IMR-90 (cell line): ENCODE measurements around the gene PAX5. TPM values are rescaled to one million over a fixed set of nuclear protein-coding genes. Genes with fewer than 3 reads are reported as not detected.

Experiments used
- ATAC-seq: fragments of 200-7000 bp; cut with Tn5 transposase; 2 replicates; pipeline ENCODE4 v1.9.1; 2020; ENCODE audit warnings: low read depth, mild to moderate bottlenecking, moderate library complexity
- BruUV-seq: library from RNA; stranded (reverse); fragments of 400-500 nt; replicated peaks from 2 replicates; lab custom pipeline; 2021; lab: Mats Ljungman, UMichigan
- CTCF ChIA-PET: fragments of 300-600 bp; formaldehyde crosslinking; extraction: SDS; loops from one replicate; lab custom pipeline; 2021; ENCODE audit warnings: antibody characterized with exemption; lab: Yijun Ruan, JAX
- POLR2A ChIA-PET: fragments of 300-600 bp; sonication (Branson Sonifier 250); formaldehyde crosslinking; loops from one replicate; lab custom pipeline; 2022; ENCODE audit warnings: antibody characterized with exemption; ENCODE audit not compliant: unreplicated experiment; lab: Charles Lee
- DNase-seq: peaks from one replicate; pipeline ENCODE4 v3.0.0; 2013
- H2AFZ ChIP-seq: replicated peaks from 2 replicates; pipeline ENCODE3; 2013; ENCODE audit warnings: low read length, mild to moderate bottlenecking; ENCODE audit not compliant: poor library complexity
- H2AK5ac ChIP-seq: 2 replicates; pipeline ENCODE4 v1.6.1; 2013; ENCODE audit warnings: low read depth, low read length, inconsistent platforms
- H2AK9ac ChIP-seq: replicated peaks from 2 replicates; pipeline ENCODE3; 2013; ENCODE audit warnings: mild to moderate bottlenecking, low read depth, low read length, moderate library complexity; ENCODE audit not compliant: poor library complexity
- H2BK120ac ChIP-seq: 2 replicates; pipeline ENCODE4 v1.6.1; 2013; ENCODE audit warnings: low read depth, low read length, inconsistent platforms
- H2BK15ac ChIP-seq: 3 replicates; pipeline ENCODE4 v1.6.1; 2013; ENCODE audit warnings: low read depth, low read length, inconsistent platforms
- H2BK20ac ChIP-seq: 2 replicates; pipeline ENCODE4 v1.6.1; 2013; ENCODE audit warnings: low read depth, mild to moderate bottlenecking, inconsistent platforms, low read length, moderate library complexity
- H2BK5ac ChIP-seq: 2 replicates; pipeline ENCODE4 v1.6.1; 2013; ENCODE audit warnings: mild to moderate bottlenecking, low read depth, low read length, inconsistent platforms; ENCODE audit not compliant: poor library complexity, severe bottlenecking
- H3K14ac ChIP-seq: replicated peaks from 2 replicates; pipeline ENCODE4 v1.6.1; 2013; ENCODE audit warnings: low read depth, low read length, inconsistent platforms
- H3K18ac ChIP-seq: 2 replicates; pipeline ENCODE4 v1.6.1; 2013; ENCODE audit warnings: low read depth, low read length, control low read depth
- H3K23ac ChIP-seq: 2 replicates; pipeline ENCODE4 v1.6.1; 2013; ENCODE audit warnings: low read depth, low read length, inconsistent platforms
- H3K27ac ChIP-seq: 2 replicates; pipeline ENCODE4 v1.5.1; 2013; ENCODE audit warnings: mild to moderate bottlenecking, control low read depth, low read length; ENCODE audit not compliant: insufficient read depth
- H3K27me3 ChIP-seq: 2 replicates; pipeline ENCODE4 v1.6.1; 2013; ENCODE audit warnings: low read length; ENCODE audit not compliant: control insufficient read depth, insufficient read depth
- H3K36me3 ChIP-seq: 2 replicates; pipeline ENCODE4 v1.6.1; 2013; ENCODE audit warnings: low read length, mixed read lengths; ENCODE audit not compliant: control insufficient read depth, insufficient read depth
- H3K4ac ChIP-seq: 2 replicates; pipeline ENCODE4 v1.6.1; 2013; ENCODE audit warnings: low read depth, low read length, inconsistent platforms
- H3K4me1 ChIP-seq: 2 replicates; pipeline ENCODE4 v1.6.1; 2013; ENCODE audit warnings: low read length, mixed read lengths; ENCODE audit not compliant: control insufficient read depth, insufficient read depth
- H3K4me2 ChIP-seq: 2 replicates; pipeline ENCODE4 v1.6.1; 2013; ENCODE audit warnings: low read depth, mild to moderate bottlenecking, control low read depth, low read length, moderate library complexity
- H3K4me3 ChIP-seq: 2 replicates; pipeline ENCODE4 v1.5.1; 2013; ENCODE audit warnings: low read depth, mild to moderate bottlenecking, control low read depth, low read length, moderate library complexity; ENCODE audit not compliant: insufficient read depth
- H3K56ac ChIP-seq: 2 replicates; pipeline ENCODE4 v1.6.1; 2013; ENCODE audit warnings: low read length, inconsistent platforms; ENCODE audit not compliant: insufficient read depth; ENCODE audit errors: extremely low read depth
- H3K79me1 ChIP-seq, 2 experiments: 2 replicates each; pipeline ENCODE4 v1.6.1; 2013; ENCODE audit warnings: low read length in 2 of 2, inconsistent platforms in 1 of 2, low read depth in 1 of 2
- H3K9ac ChIP-seq: 2 replicates; pipeline ENCODE4 v1.6.1; 2013; ENCODE audit warnings: low read depth, low read length, control low read depth
- H3K9me1 ChIP-seq: 2 replicates; pipeline ENCODE4 v1.6.1; 2013; ENCODE audit warnings: low read length, inconsistent platforms; ENCODE audit not compliant: insufficient read depth
- H3K9me3 ChIP-seq: 2 replicates; pipeline ENCODE4 v1.6.1; 2013; ENCODE audit warnings: low read length; ENCODE audit not compliant: control insufficient read depth, insufficient read depth
- H4K20me1 ChIP-seq: 2 replicates; pipeline ENCODE4 v1.6.1; 2013; ENCODE audit warnings: low read length, inconsistent platforms; ENCODE audit not compliant: insufficient read depth
- H4K5ac ChIP-seq: 2 replicates; pipeline ENCODE4 v1.6.1; 2013; ENCODE audit warnings: mild to moderate bottlenecking, low read depth, low read length, control low read depth
- H4K8ac ChIP-seq, 2 experiments: 2 replicates each; pipeline ENCODE4 v1.6.1; 2013; ENCODE audit warnings: low read depth in 2 of 2, low read length in 2 of 2, control low read depth in 1 of 2, inconsistent platforms in 1 of 2
- H4K91ac ChIP-seq: 2 replicates; pipeline ENCODE4 v1.6.1; 2013; ENCODE audit warnings: low read depth, low read length, inconsistent platforms; ENCODE audit not compliant: insufficient read depth
- CEBPB ChIP-seq: IDR thresholded peaks from 2 replicates; pipeline ENCODE4 v1.6.1; 2012; ENCODE audit warnings: low read depth, low read length, improper control_type of control experiment
- CTCF ChIP-seq: conservative IDR thresholded peaks from 2 replicates; pipeline ENCODE4 v1.5.1; 2012; ENCODE audit warnings: mild to moderate bottlenecking, low read depth, low read length, improper control_type of control experiment
- FOS ChIP-seq: fragments of 150-350 bp; IDR thresholded peaks from 2 replicates; pipeline ENCODE4 v1.6.1; 2016; ENCODE audit warnings: low read depth, low read length
- MAFK ChIP-seq: IDR thresholded peaks from 2 replicates; pipeline ENCODE4 v1.6.1; 2012; ENCODE audit warnings: low read depth, low read length, improper control_type of control experiment
- RAD21 ChIP-seq: IDR thresholded peaks from 2 replicates; pipeline ENCODE4 v1.6.1; 2012; ENCODE audit warnings: low read length, improper control_type of control experiment
- RFX5 ChIP-seq: IDR thresholded peaks from 2 replicates; pipeline ENCODE4 v1.8.0; 2012; ENCODE audit warnings: low read depth, mild to moderate bottlenecking, low read length, moderate library complexity
- WGBS, 2 experiments: methylation state at CpG; one replicate each; pipeline versions ENCODE4 v1.1.5 to v1.1.7; 2013; ENCODE audit warnings: missing lambda C conversion rate in 2 of 2; ENCODE audit not compliant: insufficient read length in 1 of 2; ENCODE audit errors: extremely low coverage in 2 of 2; 5-methylcytosine and 5-hydroxymethylcytosine counted together
- dilution Hi-C: fragments of 300-500 bp; cut with HindIII; formaldehyde crosslinking; loops from one replicate; pipeline ENCODE4 v1.14.3; 2018; ENCODE audit warnings: low sequenced_read_pairs; ENCODE audit not compliant: unreplicated experiment
- in situ Hi-C: fragments of 300-500 bp; cut with MboI; formaldehyde crosslinking; loops from 3 replicates; pipeline ENCODE4 v1.14.3; 2019; ENCODE audit warnings: low sequenced_read_pairs, inconsistent platforms, mixed read lengths
- intact Hi-C: fragments of 100-400 bp; cut with micrococcal nuclease; formaldehyde crosslinking; loops from 2 replicates; pipeline ENCODE4 v1.10.0; 2022
- polyA plus RNA-seq, 3 experiments: library from polyadenylated mRNA; depleted of rRNA; stranded (reverse); fragments of >200 nt; gene quantifications; 2 replicates each; pipeline ENCODE4 v1.2.3, GENCODE V29; 2012; ENCODE audit warnings: low replicate concordance in 1 of 3
- total RNA-seq: library from RNA; depleted of rRNA; stranded (reverse); fragments of >200 nt; gene quantifications from 2 replicates; pipeline ENCODE4 v1.2.3, GENCODE V29; 2012
- TF ChIP-seq, protein P1 (sequence below): fragments of 150-350 bp; IDR thresholded peaks from 2 replicates; pipeline ENCODE4 v1.6.1; 2016; ENCODE audit warnings: low read depth, mild to moderate bottlenecking, low read length, moderate library complexity, borderline replicate concordance

Gene PAX5
- total and polyA plus RNA-seq, 2 of the 4 experiments (the other 2 are of a cell fraction): not detected

- Histone ChIP-seq H4K8ac (no peak overlapping the region), H2BK20ac (no peak overlapping the region), H3K9me1 (no peaks in the 10 kb centered on the region), H3K36me3 (no peaks in the 10 kb centered on the region), H2AK5ac (no peak overlapping the region), H2BK15ac (no peak overlapping the region), H3K4ac (no peak overlapping the region), H2AFZ (no peak overlapping the region), H3K9me3 (no peaks in the 10 kb centered on the region), H2BK120ac (no peak overlapping the region), H3K27ac (no peak overlapping the region), H3K4me3 (no peak overlapping the region), H3K23ac (no peak overlapping the region), H3K4me1 (no peaks in the 10 kb centered on the region), H3K79me1 (no peaks in the 10 kb centered on the region), H4K91ac (no peak overlapping the region), H4K20me1 (no peaks in the 10 kb centered on the region; the same call in none of the 2 replicates), H3K27me3 (peaks cover 58% of the 10 kb centered on the region), H2AK9ac (no peak overlapping the region), H3K14ac (no peak overlapping the region), H3K18ac (no peak overlapping the region), H3K4me2 (no peak overlapping the region), H3K9ac (no peak overlapping the region), H4K5ac (no peak overlapping the region), H3K56ac (no peak overlapping the region), H2BK5ac (no peak overlapping the region)
- BruUV-seq: no TSS peak
- intact Hi-C loops: no loop called here
- DNase-seq (no peak), ATAC-seq (no peak)
- ChIA-PET POLR2A (no interaction called here), CTCF (no interaction called here)
- WGBS, 2 experiments: 68% methylated on average over 6 of the region's 8 CpGs; no CpG with 5 or more reads in 1 of the 2 experiments
- dilution Hi-C loops: no loop called here
- in situ Hi-C loops: loop anchor here (25.0 kb wide), 1 partner anchor 395 kb away; no protein-coding TSS in a partner anchor
- TF ChIP-seq FOS (no peak), CEBPB (no peak), RFX5 (no peak), RAD21 (no peak), CTCF (no peak), MAFK (no peak)
- TF ChIP-seq, protein P1, sequence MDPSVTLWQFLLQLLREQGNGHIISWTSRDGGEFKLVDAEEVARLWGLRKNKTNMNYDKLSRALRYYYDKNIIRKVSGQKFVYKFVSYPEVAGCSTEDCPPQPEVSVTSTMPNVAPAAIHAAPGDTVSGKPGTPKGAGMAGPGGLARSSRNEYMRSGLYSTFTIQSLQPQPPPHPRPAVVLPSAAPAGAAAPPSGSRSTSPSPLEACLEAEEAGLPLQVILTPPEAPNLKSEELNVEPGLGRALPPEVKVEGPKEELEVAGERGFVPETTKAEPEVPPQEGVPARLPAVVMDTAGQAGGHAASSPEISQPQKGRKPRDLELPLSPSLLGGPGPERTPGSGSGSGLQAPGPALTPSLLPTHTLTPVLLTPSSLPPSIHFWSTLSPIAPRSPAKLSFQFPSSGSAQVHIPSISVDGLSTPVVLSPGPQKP: no peak
Observed at GRCh38 chr9:36867241-36867640, 166.8 kb downstream of the PAX5 start.
